Measurements from ENCODE around the gene AGBL4. TPM values are rescaled to one million over a fixed set of nuclear protein-coding genes. Genes with fewer than 3 reads are reported as not detected.

The AGBL4 gene
- total RNA-seq, 1 donor from 2014 or later: 2.1 TPM

DNA sequence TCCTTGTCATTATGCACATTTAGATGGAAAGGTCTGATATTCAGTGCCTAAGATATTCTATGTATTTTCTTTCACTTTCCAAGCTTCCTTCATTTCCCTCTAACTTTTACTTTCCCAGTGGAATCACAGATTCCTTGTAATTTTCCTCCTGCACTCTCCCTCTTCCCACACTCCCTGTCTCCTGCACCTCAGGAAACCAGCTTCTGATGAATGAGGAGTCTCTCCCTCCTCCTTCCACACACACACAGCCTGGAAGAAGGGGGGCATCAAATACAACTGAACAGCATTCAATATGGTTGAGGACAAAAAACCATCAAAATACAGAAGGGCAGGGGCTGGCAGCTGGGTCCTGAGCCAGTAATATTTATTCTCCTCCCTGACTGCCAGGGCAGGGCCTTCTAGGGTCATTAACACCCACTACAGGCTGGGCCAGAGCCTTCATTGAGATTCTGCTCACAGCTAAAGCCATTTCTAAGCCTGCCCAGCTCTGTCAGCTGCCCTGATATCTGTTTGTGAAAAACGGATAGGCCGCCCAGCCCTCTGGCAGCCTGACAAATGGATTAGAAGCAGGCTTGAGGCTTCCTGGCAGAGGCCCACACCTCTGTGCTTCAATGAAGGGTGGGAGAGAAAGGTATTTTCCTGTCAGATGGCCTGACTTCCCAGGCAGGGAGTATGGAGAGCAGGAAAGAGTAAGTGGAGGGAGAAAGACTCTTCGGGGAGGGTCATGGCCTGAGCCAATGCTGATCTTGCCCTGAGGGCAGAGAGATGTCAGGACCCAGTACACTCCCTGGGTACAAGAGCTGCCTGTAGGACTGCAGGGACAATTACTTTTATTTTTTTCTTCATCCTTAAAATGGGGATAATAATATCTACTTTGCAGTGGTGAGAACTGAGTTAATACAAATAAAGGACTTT is 1412.9 kb downstream of the AGBL4 start:
- no peaks in the 10 kb centered on the region for H3K27me3 ChIP-seq (ENCODE audit: low read depth)
- H3K9me3 ChIP-seq: no peaks in the 10 kb centered on the region
- peak; percentile 58 for DNase-seq
- no peak overlapping the region for H3K4me3 ChIP-seq
- TF ChIP-seq CTCF (IDR thresholded peaks at IDR 0.05): no peak
- H3K4me1 ChIP-seq: no peaks in the 10 kb centered on the region
- ATAC-seq: peak; percentile 42 to 56
- intact Hi-C loops (cut with DNase I): no loop called here
- no peaks in the 10 kb centered on the region for H3K36me3 ChIP-seq
- no peak overlapping the region for H3K27ac ChIP-seq

GRCh38 chr1:48608882-48609281 is 1414.9 kb downstream of the AGBL4 start:
- ATAC-seq (no peak), DNase-seq (no peak)
- H3K36me3 ChIP-seq: no peaks in the 10 kb centered on the region
- H3K4me3 ChIP-seq: no peak overlapping the region
- no peaks in the 10 kb centered on the region for H3K9me3 ChIP-seq
- H3K27me3 ChIP-seq (ENCODE audit: low read depth): no peaks in the 10 kb centered on the region
- H3K4me1 ChIP-seq: no peaks in the 10 kb centered on the region
- TF ChIP-seq CTCF (IDR thresholded peaks at IDR 0.05): no peak
- H3K27ac ChIP-seq: no peak overlapping the region
- intact Hi-C loops (cut with DNase I): no loop called here

DNA sequence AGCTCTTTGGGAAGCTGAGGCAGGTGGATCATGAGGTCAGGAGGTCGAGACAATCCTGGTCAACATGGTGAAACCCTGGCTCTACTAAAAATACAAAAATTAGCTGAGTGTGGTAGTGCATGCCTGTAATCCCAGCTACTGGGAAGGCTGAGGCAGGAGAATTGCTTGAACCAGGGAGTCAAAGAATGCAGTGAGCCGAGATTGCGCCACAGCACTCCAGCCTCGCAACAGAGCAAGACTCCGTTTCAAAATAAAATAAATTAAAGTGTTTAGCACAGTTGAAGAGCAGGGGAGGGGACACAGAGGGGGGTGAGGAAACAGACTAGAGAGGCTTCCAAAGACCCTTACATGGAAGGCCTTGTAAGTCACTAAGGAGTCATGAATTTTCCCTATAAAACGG is 1420.5 kb downstream of the AGBL4 start:
- ATAC-seq (no peak), DNase-seq (peak; percentile 51)
- H3K27me3 ChIP-seq (ENCODE audit: low read depth): no peaks in the 10 kb centered on the region
- no peak overlapping the region for H3K4me3 ChIP-seq
- H3K9me3 ChIP-seq: no peaks in the 10 kb centered on the region
- H3K27ac ChIP-seq: no peak overlapping the region
- intact Hi-C loops (cut with DNase I): no loop called here
- no peaks in the 10 kb centered on the region for H3K4me1 ChIP-seq
- H3K36me3 ChIP-seq: no peaks in the 10 kb centered on the region
- TF ChIP-seq CTCF (IDR thresholded peaks at IDR 0.05): no peak

GRCh38 chr1:48602349-48602748 is 1421.4 kb downstream of the AGBL4 start:
- H3K9me3 ChIP-seq: no peaks in the 10 kb centered on the region
- H3K27me3 ChIP-seq (ENCODE audit: low read depth): no peaks in the 10 kb centered on the region
- no peaks in the 10 kb centered on the region for H3K4me1 ChIP-seq
- ATAC-seq: no peak
- H3K4me3 ChIP-seq: no peak overlapping the region
- H3K36me3 ChIP-seq: no peaks in the 10 kb centered on the region
- no peak overlapping the region for H3K27ac ChIP-seq
- no peak for TF ChIP-seq CTCF (IDR thresholded peaks at IDR 0.05)
- no peak for DNase-seq
- intact Hi-C loops (cut with DNase I): no loop called here

DNA sequence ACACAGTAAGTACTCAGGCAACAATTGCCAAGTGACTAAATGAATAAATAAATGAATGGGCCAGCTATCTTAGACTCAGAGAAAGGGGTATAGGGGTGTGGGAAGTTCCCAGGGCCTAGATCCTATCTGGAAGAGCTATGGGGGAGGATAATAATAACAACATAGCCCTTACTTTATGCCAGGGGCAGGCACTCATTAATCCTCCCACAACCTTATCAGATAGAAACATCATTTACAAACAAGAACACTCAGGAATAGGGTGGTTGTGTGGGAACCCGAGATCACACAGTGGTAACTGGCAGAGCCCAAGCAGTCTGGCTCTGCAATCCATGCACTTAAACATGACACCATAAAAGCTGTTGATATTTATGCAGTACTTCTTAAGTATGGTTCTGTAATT is 1423.6 kb downstream of the AGBL4 start:
- H3K4me3 ChIP-seq: no peak overlapping the region
- ATAC-seq: no peak

More for the DNA sequence above, 1423.6 kb downstream of the AGBL4 start:
- TF ChIP-seq CTCF (IDR thresholded peaks at IDR 0.05): no peak
- intact Hi-C loops (cut with DNase I): no loop called here
- H3K27me3 ChIP-seq (ENCODE audit: low read depth): no peaks in the 10 kb centered on the region
- DNase-seq: no peak
- H3K9me3 ChIP-seq: no peaks in the 10 kb centered on the region
- no peaks in the 10 kb centered on the region for H3K36me3 ChIP-seq
- no peak overlapping the region for H3K27ac ChIP-seq
- H3K4me1 ChIP-seq: no peaks in the 10 kb centered on the region
